OCI-LY1 (cell line): ENCODE results near the gene SF1.

ENCODE experiments used
- H2AFZ ChIP-seq: fragments of 200-600 bp; sonication (generic), shearing (Covaris generic); 2 replicates; pipeline ENCODE4 v1.6.0; 2014; ENCODE audit warnings: antibody characterized with exemption, mild to moderate bottlenecking, low read length
- H3F3A ChIP-seq: fragments of 200-600 bp; sonication (generic), shearing (Covaris generic); 2 replicates; pipeline ENCODE4 v1.6.0; 2014; ENCODE audit warnings: mild to moderate bottlenecking, antibody characterized with exemption, low read length, moderate library complexity; ENCODE audit not compliant: insufficient read depth
- H3K27ac ChIP-seq: fragments of 200-600 bp; sonication (generic); 2 replicates; pipeline ENCODE4 v1.5.1; 2014; ENCODE audit warnings: low read length, mixed run types, mild to moderate bottlenecking, low read depth; ENCODE audit not compliant: poor library complexity, severe bottlenecking
- H3K27me3 ChIP-seq: fragments of 200-600 bp; sonication (generic); 2 replicates; pipeline ENCODE4 v1.6.0; 2014; ENCODE audit warnings: antibody characterized with exemption, mild to moderate bottlenecking, low read length, moderate library complexity; ENCODE audit not compliant: insufficient read depth
- H3K36me3 ChIP-seq: fragments of 200-600 bp; sonication (generic); 2 replicates; pipeline ENCODE4 v1.6.1; 2014; ENCODE audit warnings: mild to moderate bottlenecking, antibody characterized with exemption, low read length, moderate library complexity, mixed read lengths; ENCODE audit not compliant: insufficient read depth
- H3K4me1 ChIP-seq: fragments of 200-600 bp; sonication (generic); 2 replicates; pipeline ENCODE4 v1.5.1; 2014; ENCODE audit warnings: mild to moderate bottlenecking, low read length, moderate library complexity; ENCODE audit not compliant: insufficient read depth, severe bottlenecking
- H3K4me2 ChIP-seq: fragments of 200-600 bp; sonication (generic), shearing (Covaris generic); 2 replicates; pipeline ENCODE4 v1.6.1; 2014; ENCODE audit warnings: low read length
- H3K4me3 ChIP-seq: fragments of 200-600 bp; sonication (generic); 2 replicates; pipeline ENCODE4 v1.5.1; 2014; ENCODE audit warnings: low read length, low read depth, mild to moderate bottlenecking, mixed read lengths; ENCODE audit not compliant: poor library complexity, severe bottlenecking
- H3K79me2 ChIP-seq: fragments of 200-600 bp; shearing (Covaris generic); 2 replicates; pipeline ENCODE4 v1.6.1; 2016; ENCODE audit warnings: mixed run types, low read length, mixed read lengths; ENCODE audit not compliant: insufficient read depth
- H3K9ac ChIP-seq: fragments of 200-600 bp; sonication (generic), shearing (Covaris generic); 2 replicates; pipeline ENCODE4 v1.6.1; 2014; ENCODE audit warnings: mild to moderate bottlenecking, low read length, mixed read lengths
- H3K9me2 ChIP-seq: fragments of 200-600 bp; sonication (generic), shearing (Covaris generic); 2 replicates; pipeline ENCODE4 v1.6.1; 2014; ENCODE audit warnings: low read depth, mild to moderate bottlenecking, low read length, mixed read lengths
- H3K9me3 ChIP-seq: fragments of 200-600 bp; shearing (Covaris generic); 2 replicates; pipeline ENCODE4 v1.6.1; 2014; ENCODE audit warnings: low read length, mixed read lengths
- H4K20me1 ChIP-seq: fragments of 200-600 bp; sonication (generic), shearing (Covaris generic); 2 replicates; pipeline ENCODE4 v1.6.0; 2016; ENCODE audit warnings: mild to moderate bottlenecking, low read length; ENCODE audit not compliant: insufficient read depth
- CTCF ChIP-seq: fragments of 200-600 bp; sonication (generic), shearing (Covaris generic); IDR thresholded peaks from 2 replicates; pipeline ENCODE4 v1.5.1; 2017; ENCODE audit warnings: mild to moderate bottlenecking, antibody characterized with exemption, low read length, moderate library complexity, mixed read lengths
- EZH2 ChIP-seq: fragments of 200-600 bp; sonication (generic), shearing (Covaris generic); IDR thresholded peaks from 2 replicates; pipeline ENCODE4 v1.8.0; 2017; ENCODE audit warnings: borderline replicate concordance, mixed run types, mild to moderate bottlenecking, antibody characterized with exemption, low read length, moderate library complexity, mixed read lengths

SF1 gene

GRCh38 chr11:64714666-64715065 lies 63.7 kb downstream of the SF1 start:
- Histone ChIP-seq H3K27ac (no peak overlapping the region), H3K4me3 (no peak overlapping the region), H3K27me3 (peaks cover 9% of the 10 kb centered on the region; the same call in 1 of the 2 replicates), H3K36me3 (no peaks in the 10 kb centered on the region), H3K9me3 (no peaks in the 10 kb centered on the region), H4K20me1 (no peaks in the 10 kb centered on the region), H3K4me2 (no peak overlapping the region), H3K9me2 (no peaks in the 10 kb centered on the region), H2AFZ (no peak overlapping the region), H3F3A (no peaks in the 10 kb centered on the region), H3K79me2 (no peaks in the 10 kb centered on the region), H3K9ac (no peak overlapping the region), H3K4me1 (no peaks in the 10 kb centered on the region)
- TF ChIP-seq CTCF (no peak), EZH2 (no peak)
